Thoracic aorta (tissue), 2 donors: ENCODE results near the gene RPUSD4. TPM values are rescaled to one million over a fixed set of nuclear protein-coding genes. Genes with fewer than 3 reads are reported as not detected.

Experiments
- ATAC-seq: fragments of 150-250 bp; one replicate; pipeline ENCODE4 v1.8.0; 2017; ENCODE audit warnings: low read depth; ENCODE audit not compliant: insufficient number of reproducible peaks, low FRiP score
- DNase-seq: peaks from one replicate; pipeline ENCODE4 v3.0.0-alpha.2; 2020; ENCODE audit warnings: low spot score
- H3K27ac ChIP-seq, 2 donors: fragments of 200-600 bp; sonication (generic); 1 replicate in 1 of 2; 2 replicates in 1 of 2; pipeline ENCODE4 v1.5.1; 2016; ENCODE audit warnings: mild to moderate bottlenecking in 2 of 2, moderate library complexity in 2 of 2
- H3K27me3 ChIP-seq: fragments of 200-600 bp; sonication (generic); replicated peaks from 2 replicates; pipeline ENCODE4 v1.6.0; 2016; ENCODE audit warnings: mild to moderate bottlenecking; ENCODE audit not compliant: insufficient read depth
- H3K36me3 ChIP-seq: fragments of 200-600 bp; sonication (generic); one replicate; pipeline ENCODE4 v1.5.1; 2016
- H3K4me1 ChIP-seq, 2 donors: fragments of 200-600 bp; sonication (generic); 1 replicate in 1 of 2; 2 replicates in 1 of 2; pipeline versions ENCODE4 v1.5.1 to v1.6.0; 2016; ENCODE audit warnings: low read depth in 2 of 2, mild to moderate bottlenecking in 1 of 2; ENCODE audit not compliant: control insufficient read depth in 1 of 2
- H3K4me3 ChIP-seq: fragments of 200-600 bp; sonication (generic); 2 replicates; pipeline ENCODE4 v1.5.1; 2016; ENCODE audit warnings: mild to moderate bottlenecking
- H3K9me3 ChIP-seq: fragments of 200-600 bp; sonication (generic); 2 replicates; pipeline ENCODE4 v1.5.1; 2016
- CTCF ChIP-seq: fragments of 200-600 bp; sonication (generic); IDR thresholded peaks from one replicate; pipeline ENCODE4 v1.5.1; 2019; ENCODE audit warnings: antibody characterized with exemption
- total RNA-seq, 2 donors: library from RNA; depleted of rRNA; stranded (reverse); fragments of >200 nt; gene quantifications; one replicate each; pipeline versions ENCODE4 v1.1.0 to v1.2.3, GENCODE V29; 2016

RPUSD4 gene
- total RNA-seq, 2 donors from 2014 or later = 6.0 to 34.8 TPM

GRCh38 chr11:126219547-126219946 lies 8.1 kb upstream of the RPUSD4 start:
- H3K36me3 ChIP-seq = no peaks in the 10 kb centered on the region
- no peaks in the 10 kb centered on the region for H3K4me1 ChIP-seq
- no peaks in the 10 kb centered on the region for H3K27me3 ChIP-seq
- no peak overlapping the region for H3K4me3 ChIP-seq
- no peak overlapping the region for H3K27ac ChIP-seq
- ATAC-seq = no peak
- TF ChIP-seq CTCF = no peak
- DNase-seq = no peak
- no peaks in the 10 kb centered on the region for H3K9me3 ChIP-seq

DNA sequence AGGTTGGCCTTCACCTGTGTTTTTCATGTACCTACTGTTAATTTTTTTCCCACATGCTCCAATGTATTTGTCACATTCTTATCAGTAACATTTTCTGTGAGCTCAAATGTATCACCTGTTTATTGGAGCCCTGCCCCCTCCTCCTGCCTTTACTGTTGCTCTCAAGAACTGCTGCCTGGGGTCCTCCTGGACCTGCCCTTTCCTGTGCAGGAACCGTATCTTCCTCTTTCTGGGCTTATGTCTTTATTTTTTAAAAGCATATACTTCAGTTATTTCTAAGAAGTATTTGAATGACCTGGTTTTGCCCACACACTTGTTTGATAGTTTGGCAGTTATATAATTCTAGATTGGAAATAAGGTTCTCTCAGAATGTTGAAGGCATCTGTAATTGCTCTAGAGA lies 6.0 kb upstream of the RPUSD4 start:
- ATAC-seq = no peak
- no peaks in the 10 kb centered on the region for H3K36me3 ChIP-seq

DNA sequence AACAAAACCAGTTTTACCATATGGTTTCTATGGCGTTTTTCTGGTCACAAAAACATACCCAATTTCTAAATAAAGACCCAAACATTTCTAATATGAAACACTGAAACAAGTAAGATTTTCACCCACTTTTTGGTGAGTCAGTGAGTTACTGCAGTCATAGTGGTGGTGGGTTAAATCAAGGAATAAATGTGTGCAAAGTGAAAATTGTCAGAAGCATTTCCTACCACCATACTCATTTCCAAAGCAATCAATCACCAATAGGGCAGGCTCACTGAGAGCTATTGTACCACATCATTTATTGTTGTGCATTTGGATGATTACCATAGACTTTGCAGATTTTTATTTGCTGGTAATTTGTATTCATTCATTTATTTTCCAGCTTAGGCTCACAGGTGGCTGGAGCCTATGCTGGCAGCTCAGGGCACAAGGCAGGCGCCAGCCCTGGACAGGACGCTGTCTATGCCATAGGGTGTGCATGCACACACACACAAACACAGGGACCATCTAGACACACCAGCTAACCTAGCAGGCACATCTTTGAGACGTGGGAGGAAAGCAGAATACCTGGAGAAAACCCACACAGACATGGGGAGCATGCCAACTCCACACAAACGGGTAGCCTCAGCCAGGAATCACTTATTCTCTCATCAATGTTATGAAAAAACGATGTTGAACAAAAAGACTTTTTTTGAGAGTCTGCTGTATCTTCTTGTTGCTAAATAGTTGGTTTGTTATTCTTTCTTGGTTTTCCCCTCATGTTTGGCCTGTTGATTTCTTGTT lies 5.3 kb upstream of the RPUSD4 start:
- Histone ChIP-seq H3K27me3 (no peaks in the 10 kb centered on the region), H3K27ac (no peak overlapping the region), H3K9me3 (no peaks in the 10 kb centered on the region), H3K4me3 (no peak overlapping the region), H3K36me3 (no peaks in the 10 kb centered on the region), H3K4me1 (peaks cover 11 to 12% of the 10 kb centered on the region in 2 donors)
- DNase-seq = no peak
- ATAC-seq = no peak
- TF ChIP-seq CTCF = no peak

More for the DNA sequence above, 6.0 kb upstream of the RPUSD4 start:
- TF ChIP-seq CTCF = no peak
- no peaks in the 10 kb centered on the region for H3K9me3 ChIP-seq
- no peak overlapping the region for H3K4me3 ChIP-seq
- no peaks in the 10 kb centered on the region for H3K27me3 ChIP-seq
- DNase-seq = no peak
- peaks cover 6 to 7% of the 10 kb centered on the region in 2 donors for H3K4me1 ChIP-seq
- no peak overlapping the region for H3K27ac ChIP-seq

- H3K27me3 ChIP-seq = no peaks in the 10 kb centered on the region
- ATAC-seq (no peak), DNase-seq (no peak)
- H3K36me3 ChIP-seq = peaks cover under 1% of the 10 kb centered on the region
- TF ChIP-seq CTCF = no peak
- no peak overlapping the region for H3K4me3 ChIP-seq
- H3K4me1 ChIP-seq = peaks cover 19 to 20% of the 10 kb centered on the region in 2 donors
- H3K9me3 ChIP-seq = no peaks in the 10 kb centered on the region
- no peak overlapping the region for H3K27ac ChIP-seq
These were observed 3.4 kb upstream of the RPUSD4 start for GRCh38 chr11:126214841-126215240.

DNA sequence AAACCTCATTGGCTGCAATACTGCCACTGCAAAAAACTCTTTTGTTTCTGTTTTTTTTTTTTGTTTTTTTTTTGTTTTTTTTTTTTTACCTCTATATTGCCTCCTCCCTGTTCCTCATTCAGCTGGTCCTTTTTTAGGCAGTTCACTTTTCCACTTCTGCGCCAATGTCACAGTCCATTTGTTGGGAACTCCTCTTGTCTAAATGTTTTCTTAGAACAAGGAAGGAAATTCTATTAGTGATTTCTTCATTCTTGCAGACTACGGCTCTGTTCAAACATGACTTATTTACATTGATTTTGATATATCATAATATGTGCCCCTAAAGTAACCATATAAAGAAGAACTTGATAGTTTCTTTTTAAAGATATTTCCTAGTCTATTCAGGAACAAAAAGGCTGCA lies 3.0 kb upstream of the RPUSD4 start:
- Histone ChIP-seq H3K9me3 (no peaks in the 10 kb centered on the region), H3K27me3 (no peaks in the 10 kb centered on the region), H3K27ac (no peak overlapping the region), H3K4me1 (peaks cover 19 to 20% of the 10 kb centered on the region in 2 donors), H3K36me3 (peaks cover 4% of the 10 kb centered on the region), H3K4me3 (no peak overlapping the region)
- DNase-seq = no peak
- TF ChIP-seq CTCF = no peak
- no peak for ATAC-seq
